H1 (cell line): ENCODE results near the gene SPSB2. TPM values are rescaled to one million over a fixed set of nuclear protein-coding genes. Genes with fewer than 3 reads are reported as not detected.

Source experiments
- CTCF ChIA-PET: fragments of 300-600 bp; sonication (Branson Sonifier 250); formaldehyde crosslinking; loops from one replicate; lab custom pipeline; 2021; ENCODE audit not compliant: partially characterized antibody; lab: Charles Lee
- POLR2A ChIA-PET: fragments of 300-600 bp; sonication (Branson Sonifier 250); formaldehyde crosslinking; loops from one replicate; lab custom pipeline; 2021; ENCODE audit warnings: inconsistent platforms; ENCODE audit not compliant: partially characterized antibody; lab: Charles Lee
- DNase-seq, 2 experiments: peaks; one replicate each; pipeline versions ENCODE4 v3.0.0 to v3.0.0-alpha.2; 2010 to 2022; ENCODE audit warnings: low spot score in 2 of 2, low read depth in 1 of 2, mixed read lengths in 1 of 2
- FAIRE-seq: peaks from 2 replicates; lab custom pipeline; 2011; peaks lifted over from hg19 to GRCh38; lab: Jason Lieb, UNC
- H2AFZ ChIP-seq: 2 replicates; pipeline ENCODE4 v1.8.1; 2012; ENCODE audit warnings: low read length, inconsistent platforms
- H2AK5ac ChIP-seq: 2 replicates; pipeline ENCODE4 v1.6.1; 2013; ENCODE audit warnings: low read depth, low read length
- H2BK120ac ChIP-seq: replicated peaks from 2 replicates; pipeline ENCODE3; 2013; ENCODE audit warnings: low read depth, low read length, inconsistent platforms
- H2BK12ac ChIP-seq: 2 replicates; pipeline ENCODE4 v1.6.1; 2013; ENCODE audit warnings: low read depth, low read length
- H2BK15ac ChIP-seq: 2 replicates; pipeline ENCODE4 v1.6.1; 2013; ENCODE audit warnings: low read length
- H2BK20ac ChIP-seq: 2 replicates; pipeline ENCODE4 v1.6.1; 2013; ENCODE audit warnings: low read length
- H2BK5ac ChIP-seq: 2 replicates; pipeline ENCODE4 v1.6.1; 2013; ENCODE audit warnings: low read depth, low read length
- H3K14ac ChIP-seq: 2 replicates; pipeline ENCODE4 v1.6.1; 2013; ENCODE audit warnings: inconsistent platforms; ENCODE audit not compliant: insufficient read length
- H3K18ac ChIP-seq: 2 replicates; pipeline ENCODE4 v1.6.1; 2013; ENCODE audit warnings: low read length; ENCODE audit errors: extremely low read depth
- H3K23ac ChIP-seq: 2 replicates; pipeline ENCODE4 v1.6.1; 2013; ENCODE audit warnings: inconsistent platforms; ENCODE audit not compliant: insufficient read length
- H3K23me2 ChIP-seq: 2 replicates; pipeline ENCODE4 v1.6.1; 2013; ENCODE audit warnings: low read depth, low read length
- H3K27ac ChIP-seq: 2 replicates; pipeline ENCODE4 v1.6.1; 2011; ENCODE audit warnings: low read depth, low read length, inconsistent platforms
- H3K27me3 ChIP-seq, 4 experiments: replicated peaks in 1 of 4; 1 replicate in 1 of 4; 2 replicates in 3 of 4; pipeline versions ENCODE4 v1.6.1 to v1.8.1; 2011 to 2013; ENCODE audit warnings: low read length in 3 of 4, mild to moderate bottlenecking in 3 of 4, inconsistent platforms in 2 of 4, mixed read lengths in 2 of 4, moderate library complexity in 1 of 4; ENCODE audit not compliant: control insufficient read depth in 3 of 4, insufficient read depth in 3 of 4; ENCODE audit errors: extremely low read depth in 1 of 4
- H3K36me3 ChIP-seq, 4 experiments: 2 replicates each; pipeline versions ENCODE4 v1.6.1 to v1.8.1; 2011 to 2013; ENCODE audit warnings: mild to moderate bottlenecking in 4 of 4, low read length in 3 of 4, moderate library complexity in 2 of 4, control low read depth in 1 of 4, inconsistent platforms in 1 of 4; ENCODE audit not compliant: insufficient read depth in 4 of 4, control insufficient read depth in 2 of 4
- H3K4ac ChIP-seq: replicated peaks from 2 replicates; pipeline ENCODE3; 2013; ENCODE audit warnings: low read length, low read depth, mixed read lengths, inconsistent platforms; ENCODE audit not compliant: insufficient read length
- H3K4me1 ChIP-seq, 4 experiments: replicated peaks in 1 of 4; 1 replicate in 1 of 4; 2 replicates in 3 of 4; pipeline versions ENCODE4 v1.6.1 to v1.8.1; 2011 to 2013; ENCODE audit warnings: low read length in 3 of 4, inconsistent platforms in 2 of 4, mixed read lengths in 1 of 4; ENCODE audit not compliant: insufficient read depth in 4 of 4, control insufficient read depth in 3 of 4
- H3K4me2 ChIP-seq, 2 experiments: 2 replicates each; pipeline versions ENCODE4 v1.6.1 to v1.8.1; 2011 to 2013; ENCODE audit warnings: low read depth in 2 of 2, low read length in 2 of 2, control low read depth in 1 of 2, inconsistent platforms in 1 of 2, mild to moderate bottlenecking in 1 of 2; ENCODE audit not compliant: insufficient read depth in 1 of 2
- H3K4me3 ChIP-seq, 4 experiments: fragments of 200-600, 300-600 bp in 1 of 4; sonication (generic), shearing (Covaris generic), sonication (Bioruptor Twin) in 1 of 4; 2 replicates each; pipeline versions ENCODE4 v1.5.1 to v1.8.1; 2011 to 2016; ENCODE audit warnings: low read length in 4 of 4, low read depth in 3 of 4, control low read depth in 2 of 4, inconsistent platforms in 2 of 4, mild to moderate bottlenecking in 2 of 4, mixed read lengths in 1 of 4, moderate library complexity in 1 of 4; ENCODE audit not compliant: insufficient read depth in 2 of 4; ENCODE audit errors: extremely low read depth in 1 of 4
- H3K56ac ChIP-seq: replicated peaks from 2 replicates; pipeline ENCODE3; 2013; ENCODE audit warnings: low read depth, mild to moderate bottlenecking, mixed read lengths, low read length, inconsistent platforms; ENCODE audit not compliant: insufficient read length
- H3K79me1 ChIP-seq: 2 replicates; pipeline ENCODE4 v1.6.1; 2013; ENCODE audit warnings: low read depth, low read length, control low read depth
- H3K79me2 ChIP-seq, 2 experiments: 2 replicates each; pipeline versions ENCODE4 v1.6.1 to v1.8.1; 2012 to 2013; ENCODE audit warnings: low read length in 2 of 2, mild to moderate bottlenecking in 2 of 2, inconsistent platforms in 1 of 2; ENCODE audit not compliant: insufficient read depth in 2 of 2, control insufficient read depth in 1 of 2
- H3K9ac ChIP-seq, 4 experiments: replicated peaks in 1 of 4; 1 replicate in 1 of 4; 2 replicates in 3 of 4; pipeline versions ENCODE4 v1.6.1 to v1.8.1; 2011 to 2013; ENCODE audit warnings: low read depth in 3 of 4, low read length in 3 of 4, control low read depth in 2 of 4, mild to moderate bottlenecking in 2 of 4, moderate library complexity in 2 of 4, inconsistent platforms in 1 of 4; ENCODE audit errors: extremely low read depth in 1 of 4
- H3K9me3 ChIP-seq, 2 experiments: 2 replicates each; pipeline versions ENCODE4 v1.6.1 to v1.8.1; 2012 to 2013; ENCODE audit warnings: mild to moderate bottlenecking in 2 of 2, moderate library complexity in 2 of 2, control low read depth in 1 of 2, inconsistent platforms in 1 of 2, low read depth in 1 of 2, low read length in 1 of 2, mixed read lengths in 1 of 2; ENCODE audit not compliant: insufficient read depth in 2 of 2
- H4K20me1 ChIP-seq, 2 experiments: replicated peaks in 1 of 2; 2 replicates each; pipeline versions ENCODE3 to v1.8.1; 2011 to 2013; ENCODE audit warnings: inconsistent platforms in 2 of 2, low read length in 2 of 2, mild to moderate bottlenecking in 1 of 2; ENCODE audit not compliant: insufficient read depth in 2 of 2, control insufficient read depth in 1 of 2
- H4K5ac ChIP-seq: 2 replicates; pipeline ENCODE4 v1.6.1; 2013; ENCODE audit warnings: low read length, low read depth, mixed read lengths, inconsistent platforms; ENCODE audit not compliant: insufficient read length
- H4K8ac ChIP-seq: 2 replicates; pipeline ENCODE4 v1.8.0; 2013; ENCODE audit warnings: mild to moderate bottlenecking, moderate library complexity, low read length, inconsistent platforms; ENCODE audit not compliant: insufficient read depth; ENCODE audit errors: extremely low read depth
- H4K91ac ChIP-seq: replicated peaks from 2 replicates; pipeline ENCODE3; 2013; ENCODE audit warnings: low read length, mixed read lengths, inconsistent platforms; ENCODE audit not compliant: insufficient read length
- CBX5 ChIP-seq: fragments of 300-800, 300-1000 bp; sonication (generic); IDR thresholded peaks from 2 replicates; pipeline ENCODE4 v1.7.1; 2016; ENCODE audit warnings: antibody characterized with exemption, low read length, low read depth
- CBX8 ChIP-seq: fragments of 300-800, 300-1000 bp; sonication (generic); IDR thresholded peaks from 2 replicates; pipeline ENCODE4 v1.7.1; 2016; ENCODE audit warnings: low read depth, low read length, borderline replicate concordance
- EP300 ChIP-seq, 2 experiments: IDR thresholded peaks; 1 replicate in 1 of 2; 2 replicates in 1 of 2; pipeline ENCODE4 v1.6.1; 2011 to 2012; ENCODE audit warnings: low read depth in 2 of 2, low read length in 2 of 2, mild to moderate bottlenecking in 2 of 2, borderline replicate concordance in 1 of 2, inconsistent platforms in 1 of 2, moderate library complexity in 1 of 2
- KDM1A ChIP-seq: fragments of 200-600, 300-600 bp; sonication (generic); IDR thresholded peaks from 2 replicates; pipeline ENCODE4 v1.7.1; 2016; ENCODE audit warnings: mild to moderate bottlenecking, low read length, borderline replicate concordance
- WGBS, 2 experiments: shearing (Covaris generic) in 1 of 2; methylation state at CpG; one replicate each; pipeline versions ENCODE4 v1.1.6 to v1.1.7; 2013 to 2015; ENCODE audit warnings: low lambda C conversion rate in 2 of 2, mixed read lengths in 2 of 2, inconsistent platforms in 1 of 2, low coverage in 1 of 2, missing lambda C conversion rate in 1 of 2; ENCODE audit not compliant: insufficient replicate concordance in 2 of 2, insufficient coverage in 1 of 2, insufficient read length in 1 of 2; ENCODE audit errors: extremely low coverage in 1 of 2, missing lambda C conversion rate in 1 of 2; 5-methylcytosine and 5-hydroxymethylcytosine counted together
- polyA plus RNA-seq, 7 experiments: library from polyadenylated mRNA; depleted of rRNA in 3 of 7; stranded (reverse) in 5 of 7; unstranded in 2 of 7; fragments of >200 nt in 5 of 7; fragments of 200-250 nt in 2 of 7; gene quantifications; 1 replicate in 5 of 7; 2 replicates in 1 of 7; 4 replicates in 1 of 7; pipeline versions ENCODE4 v1.2.1 to v1.2.3, GENCODE V29; 2011 to 2013; ENCODE audit warnings: missing spikeins in 2 of 7, mixed read lengths in 2 of 7
- total RNA-seq: library from RNA; stranded (reverse); fragmentation: NEBNext Ultra II Directional; extraction: Animal tissue kit (Norgen Biotek cat#: 25700); gene quantifications from 2 replicates; pipeline ENCODE4 v1.2.1, GENCODE V29; 2021
- TF ChIP-seq, protein P1 (sequence below): IDR thresholded peaks from 2 replicates; pipeline ENCODE4 v1.6.1; 2012; ENCODE audit warnings: inconsistent platforms

The SPSB2 gene
- total and polyA plus RNA-seq, 2 of the 8 experiments (the other 6 are each of a cell fraction or from before 2014, with no cell fraction given) = 13.0 to 23.2 TPM

DNA sequence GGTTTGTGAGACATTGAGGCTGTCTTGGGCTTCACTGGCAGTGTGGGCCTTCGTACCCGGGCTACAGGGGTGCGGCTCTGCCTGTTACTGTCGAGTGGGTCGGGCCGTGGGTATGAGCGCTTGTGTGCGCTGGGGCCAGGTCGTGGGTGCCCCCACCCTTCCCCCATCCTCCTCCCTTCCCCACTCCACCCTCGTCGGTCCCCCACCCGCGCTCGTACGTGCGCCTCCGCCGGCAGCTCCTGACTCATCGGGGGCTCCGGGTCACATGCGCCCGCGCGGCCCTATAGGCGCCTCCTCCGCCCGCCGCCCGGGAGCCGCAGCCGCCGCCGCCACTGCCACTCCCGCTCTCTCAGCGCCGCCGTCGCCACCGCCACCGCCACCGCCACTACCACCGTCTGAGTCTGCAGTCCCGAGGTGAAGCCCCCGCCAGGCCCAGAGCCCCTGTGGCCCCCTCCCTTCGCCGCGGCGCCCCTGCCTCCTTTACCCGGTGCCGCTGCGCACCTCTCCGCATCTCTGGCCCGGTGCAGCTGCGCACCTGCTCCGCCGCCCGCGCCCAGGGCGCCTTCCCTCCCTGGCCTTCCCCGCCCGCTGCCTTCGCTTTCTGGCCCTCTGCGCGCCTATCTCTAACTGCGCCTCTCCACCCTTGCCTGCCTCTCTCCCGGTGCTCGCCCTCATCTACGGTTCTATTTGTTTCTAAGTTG lies 41.3 kb upstream of the SPSB2 start, which contains the start of gene ENO2:
Gene ENO2, plus strand, starts transcription at position 335 of the 701 bp plus-strand sequence. CDS start 1,253 bp downstream, outside the sequence.
- H3K9ac ChIP-seq = peak within 1 kb of the TSS; percentile 43 to 74 (median 55)
- no peak within 1 kb of the TSS for H3K23ac ChIP-seq
- POLR2A ChIA-PET = interaction anchor here (0.7 to 39.6 kb wide), 9 partner anchors 10 to 86 kb away, joined by 3 to 1027 read pairs (median 5); partner anchors contain the start of genes ATN1, C12orf57, CDCA3 and LRRC23
- TF ChIP-seq KDM1A (no peak), CBX8 (no peak), EP300 (IDR thresholded peaks at IDR 0.05; ENCODE audit: borderline replicate concordance in 1 of 2, low read depth in 2 of 2, low read length in 2 of 2) (no peak), CBX5 (no peak)
- TF ChIP-seq, protein P1, sequence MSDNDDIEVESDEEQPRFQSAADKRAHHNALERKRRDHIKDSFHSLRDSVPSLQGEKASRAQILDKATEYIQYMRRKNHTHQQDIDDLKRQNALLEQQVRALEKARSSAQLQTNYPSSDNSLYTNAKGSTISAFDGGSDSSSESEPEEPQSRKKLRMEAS = peak; percentile 21; the same call in 1 of the 2 replicates

More for the DNA sequence above, 41.3 kb upstream of the SPSB2 start, which contains the start of gene ENO2:
- Histone ChIP-seq H3K4ac (peak within 1 kb of the TSS; percentile 94), H2AFZ (no peak within 1 kb of the TSS), H4K5ac (peak within 1 kb of the TSS; percentile 23), H3K23me2 (peaks cover 11% of the 10 kb centered on the region; the same call in 1 of the 2 replicates), H3K36me3 (peaks cover 7 to 34% (median 19%) of the 10 kb centered on the region in 4 experiments; a peak in 7 of 8 replicates), H3K14ac (no peak within 1 kb of the TSS), H2BK20ac (peak within 1 kb of the TSS; percentile 48; the same call in 1 of the 2 replicates), H4K20me1 (peaks cover 0 to 2% of the 10 kb centered on the region in 2 experiments), H3K4me3 (peak within 1 kb of the TSS; percentile 67 to 86 (median 78)), H3K9me3 (no peaks in the 10 kb centered on the region), H2BK12ac (peak within 1 kb of the TSS; percentile 87; the same call in 1 of the 2 replicates), H2BK5ac (peak within 1 kb of the TSS; percentile 60; the same call in 1 of the 2 replicates), H3K18ac (peak within 1 kb of the TSS; percentile 87), H2BK15ac (peak within 1 kb of the TSS; percentile 75; the same call in 1 of the 2 replicates), H4K8ac (peak within 1 kb of the TSS; percentile 88), H3K27ac (0 out of 2 replicates have a peak within 1 kb of the TSS, but pooled peaks have one; percentile 26), H2BK120ac (peak within 1 kb of the TSS; percentile 55), H4K91ac (peak within 1 kb of the TSS; percentile 62), H3K79me1 (peaks cover 4% of the 10 kb centered on the region), H3K56ac (peak within 1 kb of the TSS; percentile 10), H2AK5ac (no peak within 1 kb of the TSS), H3K4me2 (peak within 1 kb of the TSS; percentile 84 to 92), H3K27me3 (no peaks in the 10 kb centered on the region), H3K4me1 (peaks cover 0 to 18% (median 9%) of the 10 kb centered on the region in 4 experiments; a peak in 6 of 7 replicates), H3K79me2 (peaks cover 0 to 9% of the 10 kb centered on the region in 2 experiments; a peak in 1 of 4 replicates)
- WGBS, 2 experiments = 5% methylated on average over 29 of the region's 68 CpGs; no CpG with 5 or more reads in 1 of the 2 experiments
- CTCF ChIA-PET = interaction anchor here (0.7 to 9.3 kb wide), 7 partner anchors 9 to 55 kb away, joined by 3 to 74 read pairs (median 8); partner anchors contain the start of gene LRRC23
- FAIRE-seq = no peak
- DNase-seq = peak in 1 of 2 experiments; percentile 72
